Measurements from ENCODE around the gene ARCN1.

ARCN1 gene

DNA sequence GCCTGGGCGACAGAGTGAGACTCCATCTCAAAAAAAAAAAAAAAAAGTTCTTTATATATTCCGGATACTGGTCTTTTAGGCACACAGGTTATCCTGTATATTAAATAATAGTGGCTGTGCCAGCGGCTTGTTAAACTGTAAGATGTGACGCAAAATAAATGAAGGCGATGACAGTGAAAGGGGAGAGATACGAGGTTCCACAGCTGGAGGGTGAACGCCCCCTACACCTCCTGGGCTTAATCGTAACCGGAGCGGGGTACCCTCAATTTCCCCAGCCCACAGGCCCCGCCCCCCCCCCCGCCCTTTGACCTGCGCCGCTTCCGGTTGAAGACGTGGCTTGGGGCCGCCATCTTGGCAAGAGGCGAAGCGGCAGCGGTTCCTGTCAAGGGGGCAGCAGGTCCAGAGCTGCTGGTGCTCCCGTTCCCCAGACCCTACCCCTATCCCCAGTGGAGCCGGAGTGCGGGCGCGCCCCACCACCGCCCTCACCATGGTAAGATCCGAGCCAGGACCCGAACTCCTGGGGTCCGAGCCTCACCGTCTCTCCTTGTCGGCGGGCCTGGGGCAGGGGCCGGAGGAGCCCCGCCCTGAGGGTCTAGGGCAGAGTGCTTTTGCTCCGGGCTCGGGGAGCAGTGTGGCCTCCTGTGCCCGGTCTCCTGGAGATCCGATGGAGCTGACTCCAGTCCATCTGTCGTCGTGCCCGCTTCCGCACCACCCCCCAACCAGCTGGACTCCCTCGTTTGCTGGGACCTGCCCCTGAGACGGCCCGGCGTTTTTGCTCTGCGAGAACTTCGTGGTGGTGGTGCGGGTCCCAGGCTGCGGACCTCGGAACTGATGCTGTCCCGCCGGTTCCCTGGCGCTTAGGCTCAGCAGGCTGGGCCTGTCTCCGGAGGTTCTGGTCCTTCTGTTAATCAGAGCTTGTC is at the start of gene ARCN1:
TSS of gene ARCN1 (plus strand) at position 349 of the 920 bp plus-strand sequence. CDS start at position 488, 139 bp downstream.
- peak; percentile 87 for DNase-seq

GRCh38 chr11:118522571-118523072 is 49.6 kb upstream of the ARCN1 start:
- DNase-seq: no peak

GRCh38 chr11:118524356-118524755 is 47.9 kb upstream of the ARCN1 start:
- DNase-seq: no peak

GRCh38 chr11:118524757-118525470 is 47.3 kb upstream of the ARCN1 start:
- no peak for DNase-seq

DNA sequence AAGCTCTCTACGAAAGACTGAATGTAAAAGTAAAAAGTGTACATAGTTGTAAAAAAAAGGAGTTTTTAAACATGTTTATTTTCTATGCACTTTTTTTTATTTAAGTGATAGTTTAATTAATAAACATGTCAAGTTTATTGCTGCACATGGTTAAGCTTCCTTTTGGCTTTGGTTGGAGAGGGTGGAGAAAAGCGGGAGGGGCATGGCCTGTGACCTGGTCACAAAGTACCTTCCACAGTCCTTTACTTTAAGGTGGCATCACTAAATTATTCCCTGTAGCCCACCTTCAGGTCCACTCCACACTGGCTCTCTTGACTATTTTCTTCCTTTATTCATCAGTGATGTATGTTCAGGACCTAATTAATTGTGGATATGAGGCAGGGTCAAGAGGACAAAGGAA is 45.5 kb upstream of the ARCN1 start:
- no peak for DNase-seq

DNA sequence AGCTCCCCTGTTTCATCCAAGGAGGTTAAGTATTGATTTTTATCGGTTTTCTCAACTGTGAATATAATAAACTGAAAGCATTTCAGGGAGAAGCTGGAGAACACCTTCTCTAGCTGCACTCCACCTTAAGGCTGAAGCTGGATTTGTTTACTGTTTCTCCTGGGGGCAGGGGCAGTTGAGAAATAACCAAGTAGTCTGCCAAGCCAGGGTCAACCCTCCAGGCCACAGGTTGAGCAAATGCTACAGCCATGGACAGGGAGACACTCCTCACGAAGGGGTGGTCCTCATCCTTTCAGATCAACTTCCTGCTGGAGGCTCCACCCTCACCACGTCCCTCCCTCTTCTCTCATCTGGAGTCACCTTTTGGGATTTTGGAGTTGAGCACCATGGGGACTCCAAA is 45.1 kb upstream of the ARCN1 start, which contains the start of gene TTC36:
TSS of gene TTC36 (plus strand) at position 366 of the 400 bp plus-strand sequence. CDS start at position 387, 21 bp downstream.
- no peak for DNase-seq

- DNase-seq: no peak
These were observed 43.7 kb upstream of the ARCN1 start for GRCh38 chr11:118528511-118528910.

DNA sequence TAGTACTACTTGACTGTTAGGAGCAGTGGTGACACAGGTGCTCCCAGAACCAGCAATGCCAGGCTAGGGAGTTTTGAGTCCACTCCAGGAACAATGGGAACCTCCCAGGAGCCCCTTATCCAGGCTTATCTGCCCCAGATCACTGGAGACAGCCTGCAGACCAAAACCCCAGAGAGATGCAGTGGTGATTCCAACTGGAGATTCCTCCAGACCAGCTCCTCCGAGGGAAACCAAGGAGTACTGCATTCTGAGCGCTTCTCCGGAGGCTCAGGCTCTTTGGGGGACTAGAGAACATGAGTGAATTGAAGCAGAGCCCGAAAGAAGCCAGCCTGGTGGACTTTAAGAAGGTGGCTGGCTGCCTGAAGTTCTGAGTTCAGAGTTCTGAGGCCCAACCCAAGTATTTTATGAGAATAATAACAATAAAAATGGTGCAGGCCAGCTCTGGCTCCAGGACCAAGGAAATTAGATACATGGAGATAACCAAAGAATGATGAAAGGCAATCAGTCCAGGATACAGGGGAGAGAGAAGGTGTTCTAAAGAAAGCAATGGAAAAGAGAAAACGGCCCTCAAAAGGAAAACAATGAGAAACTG is 42.5 kb upstream of the ARCN1 start:
- no peak for DNase-seq

- DNase-seq: no peak
These were observed 42.0 kb upstream of the ARCN1 start for GRCh38 chr11:118530180-118530682.

GRCh38 chr11:118530683-118531596 is 41.3 kb upstream of the ARCN1 start, which contains the start of gene TMEM25:
Gene TMEM25 (plus strand): TSS chr11:118531192. CDS start chr11:118531802, 610 bp downstream.
- peak; percentile 80 for DNase-seq

DNA sequence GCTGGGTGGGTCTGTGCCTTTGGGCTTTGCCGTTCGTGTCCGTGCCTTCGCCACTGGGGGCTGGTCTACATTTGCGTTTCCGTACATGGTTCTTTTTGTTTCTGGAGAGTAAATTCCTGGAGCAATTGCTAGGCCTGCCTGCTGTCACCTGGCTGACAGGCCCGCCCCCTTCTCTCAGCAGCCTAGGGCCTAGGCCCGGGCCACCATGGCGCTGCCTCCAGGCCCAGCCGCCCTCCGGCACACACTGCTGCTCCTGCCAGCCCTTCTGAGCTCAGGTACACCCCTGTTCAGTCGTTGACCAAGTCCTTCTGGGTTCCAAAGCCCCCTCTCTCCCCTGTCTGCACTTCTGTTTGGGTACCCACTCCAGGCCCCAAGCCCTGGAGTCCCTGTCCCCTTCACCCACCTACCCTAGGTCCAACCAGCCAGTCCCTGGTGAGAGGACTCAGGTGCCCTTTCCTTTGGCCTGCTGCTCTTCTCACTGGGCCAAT is 40.6 kb upstream of the ARCN1 start:
- no peak for DNase-seq

GRCh38 chr11:118532091-118532490 is 40.1 kb upstream of the ARCN1 start:
- no peak for DNase-seq

DNA sequence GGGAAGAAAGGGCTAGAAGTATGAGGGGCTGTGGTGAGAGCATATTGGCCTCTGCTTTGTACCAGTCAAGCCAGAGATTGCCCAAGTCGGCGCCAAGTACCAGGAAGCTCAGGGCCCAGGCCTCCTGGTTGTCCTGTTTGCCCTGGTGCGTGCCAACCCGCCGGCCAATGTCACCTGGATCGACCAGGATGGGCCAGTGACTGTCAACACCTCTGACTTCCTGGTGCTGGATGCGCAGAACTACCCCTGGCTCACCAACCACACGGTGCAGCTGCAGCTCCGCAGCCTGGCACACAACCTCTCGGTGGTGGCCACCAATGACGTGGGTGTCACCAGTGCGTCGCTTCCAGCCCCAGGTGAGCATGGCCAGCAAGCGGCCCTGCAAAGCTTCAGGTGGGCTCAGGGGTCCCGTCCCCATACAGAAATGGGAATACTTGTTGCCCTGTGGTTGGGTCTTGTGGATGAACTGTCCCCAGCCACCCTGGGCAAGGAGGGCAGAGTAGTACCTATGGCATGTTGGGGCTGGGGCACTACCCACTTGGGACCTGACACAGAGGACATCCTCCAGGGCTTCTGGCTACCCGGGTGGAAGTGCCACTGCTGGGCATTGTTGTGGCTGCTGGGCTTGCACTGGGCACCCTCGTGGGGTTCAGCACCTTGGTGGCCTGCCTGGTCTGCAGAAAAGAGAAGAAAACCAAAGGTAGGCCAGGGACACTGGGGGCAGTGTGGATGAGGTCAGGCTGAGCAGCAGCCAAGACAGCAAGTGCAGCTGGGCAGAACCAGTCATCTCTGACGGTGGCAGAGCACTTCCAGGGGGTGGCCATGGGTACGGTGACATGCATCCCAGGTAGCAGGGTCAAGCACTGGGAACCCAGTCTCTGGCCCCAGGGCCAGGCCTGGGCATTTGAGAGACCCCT is 39.1 kb upstream of the ARCN1 start:
- DNase-seq: no peak

GRCh38 chr11:118533769-118534729 is 38.2 kb upstream of the ARCN1 start:
- DNase-seq: no peak

- DNase-seq: no peak
These were observed 36.9 kb upstream of the ARCN1 start for GRCh38 chr11:118535261-118535660.

DNA sequence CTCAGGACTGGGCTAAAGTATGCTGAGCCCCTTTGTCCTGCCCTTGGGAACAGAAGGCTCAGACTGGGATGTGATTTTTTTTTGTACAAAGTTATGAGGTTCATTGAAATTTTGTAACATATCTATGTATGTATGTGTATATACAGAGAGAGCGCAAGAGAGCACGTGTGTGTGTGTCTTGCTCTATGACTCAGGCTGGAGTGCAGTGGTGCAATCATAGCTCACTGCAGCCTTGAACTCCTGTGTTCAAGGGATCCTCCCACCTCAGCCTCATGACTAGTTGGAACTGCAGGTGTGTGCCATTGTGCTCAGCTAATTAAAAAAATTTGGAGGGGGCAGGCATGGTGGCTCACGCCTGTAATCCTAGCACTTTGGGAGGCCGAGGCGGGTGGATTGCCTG is 35.5 kb upstream of the ARCN1 start:
- no peak for DNase-seq

GRCh38 chr11:118537409-118537980 is 34.7 kb upstream of the ARCN1 start:
- no peak for DNase-seq

DNA sequence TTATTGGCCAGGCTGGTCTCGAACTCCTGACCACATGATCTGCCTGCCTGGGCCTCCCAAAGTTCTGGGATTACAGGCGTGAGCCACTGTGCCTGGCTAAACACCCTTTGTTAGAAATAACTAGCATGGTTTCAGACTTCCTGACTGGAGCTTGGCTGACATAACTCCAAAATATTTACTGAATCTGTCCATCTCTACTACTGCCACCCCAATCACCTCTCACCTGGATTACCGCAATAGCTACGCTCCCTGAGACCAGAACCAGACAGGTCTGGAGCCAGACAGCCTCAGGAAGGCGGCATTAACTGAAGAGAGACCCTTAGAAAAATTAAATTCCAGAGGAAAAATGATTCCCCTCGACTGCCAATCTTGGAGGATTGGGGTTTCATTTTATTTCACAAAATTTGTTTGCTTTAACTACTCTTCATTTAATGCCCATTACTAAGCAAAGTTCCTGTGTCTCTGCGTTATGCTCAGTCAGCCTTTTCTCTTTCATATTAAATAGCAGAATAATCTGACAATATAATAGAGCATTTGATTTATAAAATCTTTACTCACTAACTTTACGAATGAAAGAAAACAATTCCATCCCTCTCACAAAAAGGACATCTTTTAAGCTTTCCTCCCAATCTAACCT is 28.1 kb upstream of the ARCN1 start:
- DNase-seq: no peak
